ENCODE data around the gene VCAN.

Gene VCAN

DNA sequence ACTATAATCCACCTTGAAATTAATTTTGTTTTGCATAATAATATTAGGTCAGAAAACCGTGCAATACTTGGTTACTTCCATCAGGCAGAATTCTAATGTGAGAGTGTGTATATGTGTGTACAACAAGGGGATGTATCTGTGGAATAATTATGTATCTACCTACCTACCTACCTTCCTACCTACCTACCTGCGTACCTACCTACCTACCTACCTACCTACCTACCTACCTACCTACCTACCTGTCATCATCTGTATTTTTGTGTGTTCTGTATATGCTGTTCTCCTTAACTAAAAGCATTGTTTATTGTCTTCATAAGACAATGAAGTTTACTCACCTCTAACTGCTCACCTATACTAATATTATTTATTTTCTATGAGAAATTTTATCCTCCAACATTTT, 52.8 kb downstream of the VCAN start:
- Histone ChIP-seq H3K9me3 (ENCODE audit: control insufficient read depth, insufficient read depth, low read length) (no peaks in the 10 kb centered on the region), H3K36me3 (ENCODE audit: control insufficient read depth, insufficient read depth, low read length) (peaks cover 8% of the 10 kb centered on the region), H3K27me3 (ENCODE audit: control insufficient read depth, insufficient read depth, low read length) (no peaks in the 10 kb centered on the region), H3K4me3 (ENCODE audit: low read depth, low read length) (no peak overlapping the region), H3K9ac (ENCODE audit: low read depth, low read length) (no peak overlapping the region), H3K4me1 (ENCODE audit: control insufficient read depth, insufficient read depth, low read length) (no peaks in the 10 kb centered on the region)

DNA sequence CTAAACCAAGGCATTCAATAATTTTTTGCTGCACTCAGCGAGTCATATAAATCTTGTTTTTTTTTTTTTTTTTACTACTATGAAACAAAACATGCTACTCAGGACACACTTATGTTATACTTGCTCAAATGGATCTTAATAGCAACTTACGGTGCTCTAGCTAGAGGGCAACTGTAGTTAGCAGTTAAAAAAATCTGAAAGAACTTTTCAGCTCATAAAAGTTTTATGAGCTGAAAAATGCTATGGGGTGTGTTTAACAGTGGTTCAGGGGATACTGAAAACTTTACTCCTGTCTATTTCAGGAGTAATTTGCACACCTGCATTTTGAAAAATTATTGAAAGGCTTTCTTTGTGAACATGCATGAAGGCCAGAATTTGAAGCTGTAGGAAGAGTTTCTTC, 53.4 kb downstream of the VCAN start:
- peaks cover 2% of the 10 kb centered on the region for H3K36me3 ChIP-seq (ENCODE audit: control insufficient read depth, insufficient read depth, low read length)
- no peaks in the 10 kb centered on the region for H3K9me3 ChIP-seq (ENCODE audit: control insufficient read depth, insufficient read depth, low read length)

DNA sequence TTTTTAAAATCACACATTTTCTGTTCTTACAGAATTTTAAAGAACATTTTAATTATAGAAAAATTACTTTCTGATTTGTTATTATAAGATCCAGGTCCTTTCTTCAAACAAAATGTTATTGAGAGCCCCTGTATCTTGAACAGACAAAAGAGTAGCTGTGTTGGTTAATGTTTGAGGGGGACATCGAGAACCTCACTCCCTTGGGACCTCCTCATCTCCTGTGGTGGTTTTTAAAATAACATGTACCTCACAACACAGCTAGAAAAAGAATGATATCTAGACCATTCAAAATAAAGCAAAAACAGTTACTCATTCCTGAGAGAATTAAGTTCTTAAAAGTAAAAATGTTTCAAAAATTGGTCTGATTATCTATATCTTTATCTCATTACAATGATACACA, 54.7 kb downstream of the VCAN start:
- no peaks in the 10 kb centered on the region for H3K27me3 ChIP-seq (ENCODE audit: control insufficient read depth, insufficient read depth, low read length)
- H3K4me1 ChIP-seq (ENCODE audit: control insufficient read depth, insufficient read depth, low read length), result no peaks in the 10 kb centered on the region
- H3K36me3 ChIP-seq (ENCODE audit: control insufficient read depth, insufficient read depth, low read length), result no peaks in the 10 kb centered on the region
- H3K4me3 ChIP-seq (ENCODE audit: low read depth, low read length), result no peak overlapping the region
- H3K9me3 ChIP-seq (ENCODE audit: control insufficient read depth, insufficient read depth, low read length), result no peaks in the 10 kb centered on the region
- H3K9ac ChIP-seq (ENCODE audit: low read depth, low read length), result no peak overlapping the region

More for the DNA sequence above, 53.4 kb downstream of the VCAN start:
- Histone ChIP-seq H3K27me3 (ENCODE audit: control insufficient read depth, insufficient read depth, low read length) (no peaks in the 10 kb centered on the region), H3K4me3 (ENCODE audit: low read depth, low read length) (no peak overlapping the region), H3K4me1 (ENCODE audit: control insufficient read depth, insufficient read depth, low read length) (no peaks in the 10 kb centered on the region), H3K9ac (ENCODE audit: low read depth, low read length) (no peak overlapping the region)

DNA sequence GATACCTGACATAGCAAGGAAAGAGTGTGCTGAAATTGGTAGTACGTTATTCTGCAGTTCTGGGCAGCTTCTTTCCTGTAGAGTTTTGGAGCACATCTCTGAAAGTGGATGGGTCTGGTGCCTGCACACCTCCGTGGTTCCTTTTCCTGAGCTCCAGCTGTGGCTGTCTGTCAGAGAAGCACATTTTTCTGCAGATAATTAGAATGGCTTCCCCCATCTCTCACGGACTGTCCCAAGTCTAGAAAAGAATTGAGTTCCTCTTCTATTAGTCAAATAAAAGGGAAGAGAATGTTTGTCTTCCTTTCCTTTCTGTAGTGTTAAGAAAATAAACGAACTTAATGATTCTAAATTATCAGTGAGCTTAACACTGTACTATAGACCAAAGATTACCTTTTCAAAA, 55.7 kb downstream of the VCAN start:
- H3K9ac ChIP-seq (ENCODE audit: low read depth, low read length), result no peak overlapping the region
- H3K36me3 ChIP-seq (ENCODE audit: control insufficient read depth, insufficient read depth, low read length), result no peaks in the 10 kb centered on the region
- H3K4me3 ChIP-seq (ENCODE audit: low read depth, low read length), result no peak overlapping the region
- H3K27me3 ChIP-seq (ENCODE audit: control insufficient read depth, insufficient read depth, low read length), result no peaks in the 10 kb centered on the region
- no peaks in the 10 kb centered on the region for H3K9me3 ChIP-seq (ENCODE audit: control insufficient read depth, insufficient read depth, low read length)
- no peaks in the 10 kb centered on the region for H3K4me1 ChIP-seq (ENCODE audit: control insufficient read depth, insufficient read depth, low read length)

DNA sequence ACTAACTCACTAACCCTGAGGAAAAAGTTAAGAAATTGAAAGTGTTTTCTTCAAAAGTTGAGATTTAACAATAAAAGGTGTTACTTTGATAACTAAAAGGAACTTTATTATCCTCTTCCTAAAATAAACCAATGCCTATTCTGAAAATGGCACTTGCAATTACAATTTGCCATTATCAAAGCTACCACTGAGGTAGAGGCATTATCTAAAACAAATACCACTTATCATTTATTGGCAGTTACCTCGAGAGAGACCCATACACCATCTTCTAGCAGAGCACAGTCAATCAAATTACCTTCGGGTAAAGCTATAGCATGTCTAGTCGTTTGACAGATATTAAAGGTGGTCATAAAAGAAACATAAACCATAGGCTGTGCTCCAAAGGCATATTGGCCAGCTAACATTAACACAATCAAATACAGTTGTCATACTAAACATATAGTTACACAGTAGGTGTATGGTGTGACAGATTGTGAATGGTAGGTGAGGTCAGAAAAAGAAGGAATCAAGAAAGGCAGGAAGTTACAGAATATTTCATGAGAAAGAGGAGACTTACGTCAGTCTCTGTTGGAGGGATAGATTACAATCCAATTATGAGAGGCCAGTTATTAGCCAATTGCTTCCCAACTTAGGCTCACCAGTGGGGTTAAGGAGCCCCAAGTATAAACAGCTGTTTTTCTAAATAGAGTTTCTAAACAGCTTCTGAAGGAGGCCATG, 56.3 kb downstream of the VCAN start:
- Histone ChIP-seq H3K9me3 (ENCODE audit: control insufficient read depth, insufficient read depth, low read length) (no peaks in the 10 kb centered on the region), H3K36me3 (ENCODE audit: control insufficient read depth, insufficient read depth, low read length) (no peaks in the 10 kb centered on the region), H3K4me1 (ENCODE audit: control insufficient read depth, insufficient read depth, low read length) (no peaks in the 10 kb centered on the region), H3K9ac (ENCODE audit: low read depth, low read length) (no peak overlapping the region), H3K27me3 (ENCODE audit: control insufficient read depth, insufficient read depth, low read length) (no peaks in the 10 kb centered on the region), H3K4me3 (ENCODE audit: low read depth, low read length) (no peak overlapping the region)

DNA sequence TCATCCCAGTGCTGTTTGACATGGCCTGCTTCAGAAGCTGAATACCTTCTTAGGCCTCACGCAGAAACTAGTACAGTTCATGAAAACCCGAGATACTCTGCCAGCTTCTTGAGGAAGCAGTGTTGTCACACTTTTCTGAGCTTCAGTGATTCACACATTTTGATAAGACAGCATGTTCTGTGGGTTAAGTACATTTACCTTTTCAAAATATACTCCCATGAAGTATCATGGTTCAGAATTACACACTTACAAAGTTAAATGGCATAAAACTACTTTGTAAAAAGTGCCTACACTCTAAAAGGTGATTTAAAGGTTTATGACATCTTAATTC, 56.9 kb downstream of the VCAN start:
- Histone ChIP-seq H3K4me3 (ENCODE audit: low read depth, low read length) (no peak overlapping the region), H3K4me1 (ENCODE audit: control insufficient read depth, insufficient read depth, low read length) (no peaks in the 10 kb centered on the region), H3K9ac (ENCODE audit: low read depth, low read length) (no peak overlapping the region), H3K9me3 (ENCODE audit: control insufficient read depth, insufficient read depth, low read length) (no peaks in the 10 kb centered on the region), H3K27me3 (ENCODE audit: control insufficient read depth, insufficient read depth, low read length) (no peaks in the 10 kb centered on the region), H3K36me3 (ENCODE audit: control insufficient read depth, insufficient read depth, low read length) (no peaks in the 10 kb centered on the region)

DNA sequence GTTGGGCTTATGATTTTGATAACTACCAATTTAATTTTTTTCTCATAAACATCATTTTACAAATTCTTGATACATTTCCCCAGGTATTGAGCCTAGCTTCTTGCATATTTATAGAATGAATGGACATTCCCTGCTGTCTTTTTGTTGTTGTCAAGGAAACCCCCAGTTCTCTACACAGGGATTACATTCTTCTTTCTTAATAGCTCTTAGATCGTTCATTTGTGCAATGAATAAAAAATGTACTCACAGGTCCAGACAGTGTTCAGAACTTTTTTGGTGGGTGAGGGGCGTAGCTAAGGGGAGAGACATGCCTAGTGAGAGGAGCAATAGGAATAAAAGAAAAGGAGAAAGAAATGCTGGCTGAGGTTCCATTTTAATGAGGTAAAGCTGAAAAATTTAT, 58.6 kb downstream of the VCAN start:
- Histone ChIP-seq H3K4me1 (ENCODE audit: control insufficient read depth, insufficient read depth, low read length) (no peaks in the 10 kb centered on the region), H3K36me3 (ENCODE audit: control insufficient read depth, insufficient read depth, low read length) (no peaks in the 10 kb centered on the region)

DNA sequence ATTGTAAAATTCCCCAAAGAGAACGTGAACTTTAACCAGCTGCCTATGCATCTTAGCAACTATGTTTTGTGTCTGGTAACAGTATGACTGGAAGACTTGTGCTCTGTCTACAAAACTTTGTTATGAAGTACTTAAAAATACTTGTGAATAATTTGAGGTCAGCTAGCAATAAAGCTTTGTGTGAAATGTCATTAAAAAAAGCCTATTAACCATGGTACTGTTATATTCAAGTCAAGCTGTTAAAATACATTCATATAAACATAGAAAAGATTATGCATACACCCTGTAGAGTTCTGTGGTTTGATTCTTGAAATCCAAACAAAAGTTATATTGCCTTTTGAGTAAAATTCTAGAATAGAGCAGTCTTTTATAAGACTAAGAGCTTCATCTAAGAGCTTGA, 60.1 kb downstream of the VCAN start:
- Histone ChIP-seq H3K36me3 (ENCODE audit: control insufficient read depth, insufficient read depth, low read length) (no peaks in the 10 kb centered on the region), H3K4me3 (ENCODE audit: low read depth, low read length) (no peak overlapping the region), H3K9ac (ENCODE audit: low read depth, low read length) (no peak overlapping the region), H3K27me3 (ENCODE audit: control insufficient read depth, insufficient read depth, low read length) (no peaks in the 10 kb centered on the region), H3K4me1 (ENCODE audit: control insufficient read depth, insufficient read depth, low read length) (no peaks in the 10 kb centered on the region), H3K9me3 (ENCODE audit: control insufficient read depth, insufficient read depth, low read length) (no peaks in the 10 kb centered on the region)

More for the DNA sequence above, 58.6 kb downstream of the VCAN start:
- Histone ChIP-seq H3K9ac (ENCODE audit: low read depth, low read length) (no peak overlapping the region), H3K4me3 (ENCODE audit: low read depth, low read length) (no peak overlapping the region), H3K9me3 (ENCODE audit: control insufficient read depth, insufficient read depth, low read length) (no peaks in the 10 kb centered on the region), H3K27me3 (ENCODE audit: control insufficient read depth, insufficient read depth, low read length) (no peaks in the 10 kb centered on the region)

DNA sequence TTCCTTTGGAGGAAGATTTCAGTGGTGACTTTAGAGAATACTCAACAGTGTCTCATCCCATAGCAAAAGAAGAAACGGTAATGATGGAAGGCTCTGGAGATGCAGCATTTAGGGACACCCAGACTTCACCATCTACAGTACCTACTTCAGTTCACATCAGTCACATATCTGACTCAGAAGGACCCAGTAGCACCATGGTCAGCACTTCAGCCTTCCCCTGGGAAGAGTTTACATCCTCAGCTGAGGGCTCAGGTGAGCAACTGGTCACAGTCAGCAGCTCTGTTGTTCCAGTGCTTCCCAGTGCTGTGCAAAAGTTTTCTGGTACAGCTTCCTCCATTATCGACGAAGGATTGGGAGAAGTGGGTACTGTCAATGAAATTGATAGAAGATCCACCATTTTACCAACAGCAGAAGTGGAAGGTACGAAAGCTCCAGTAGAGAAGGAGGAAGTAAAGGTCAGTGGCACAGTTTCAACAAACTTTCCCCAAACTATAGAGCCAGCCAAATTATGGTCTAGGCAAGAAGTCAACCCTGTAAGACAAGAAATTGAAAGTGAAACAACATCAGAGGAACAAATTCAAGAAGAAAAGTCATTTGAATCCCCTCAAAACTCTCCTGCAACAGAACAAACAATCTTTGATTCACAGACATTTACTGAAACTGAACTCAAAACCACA, 67.4 kb downstream of the VCAN start:
- no peaks in the 10 kb centered on the region for H3K9me3 ChIP-seq (ENCODE audit: control insufficient read depth, insufficient read depth, low read length)
- no peak overlapping the region for H3K9ac ChIP-seq (ENCODE audit: low read depth, low read length)
- H3K36me3 ChIP-seq (ENCODE audit: control insufficient read depth, insufficient read depth, low read length), result peaks cover 18% of the 10 kb centered on the region
- H3K4me3 ChIP-seq (ENCODE audit: low read depth, low read length), result no peak overlapping the region
- no peaks in the 10 kb centered on the region for H3K4me1 ChIP-seq (ENCODE audit: control insufficient read depth, insufficient read depth, low read length)
- no peaks in the 10 kb centered on the region for H3K27me3 ChIP-seq (ENCODE audit: control insufficient read depth, insufficient read depth, low read length)

DNA sequence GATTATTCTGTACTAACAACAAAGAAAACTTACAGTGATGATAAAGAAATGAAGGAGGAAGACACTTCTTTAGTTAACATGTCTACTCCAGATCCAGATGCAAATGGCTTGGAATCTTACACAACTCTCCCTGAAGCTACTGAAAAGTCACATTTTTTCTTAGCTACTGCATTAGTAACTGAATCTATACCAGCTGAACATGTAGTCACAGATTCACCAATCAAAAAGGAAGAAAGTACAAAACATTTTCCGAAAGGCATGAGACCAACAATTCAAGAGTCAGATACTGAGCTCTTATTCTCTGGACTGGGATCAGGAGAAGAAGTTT, 67.9 kb downstream of the VCAN start:
- Histone ChIP-seq H3K9me3 (ENCODE audit: control insufficient read depth, insufficient read depth, low read length) (no peaks in the 10 kb centered on the region), H3K4me1 (ENCODE audit: control insufficient read depth, insufficient read depth, low read length) (no peaks in the 10 kb centered on the region), H3K4me3 (ENCODE audit: low read depth, low read length) (no peak overlapping the region), H3K27me3 (ENCODE audit: control insufficient read depth, insufficient read depth, low read length) (no peaks in the 10 kb centered on the region), H3K9ac (ENCODE audit: low read depth, low read length) (no peak overlapping the region), H3K36me3 (ENCODE audit: control insufficient read depth, insufficient read depth, low read length) (peaks cover 18% of the 10 kb centered on the region)

DNA sequence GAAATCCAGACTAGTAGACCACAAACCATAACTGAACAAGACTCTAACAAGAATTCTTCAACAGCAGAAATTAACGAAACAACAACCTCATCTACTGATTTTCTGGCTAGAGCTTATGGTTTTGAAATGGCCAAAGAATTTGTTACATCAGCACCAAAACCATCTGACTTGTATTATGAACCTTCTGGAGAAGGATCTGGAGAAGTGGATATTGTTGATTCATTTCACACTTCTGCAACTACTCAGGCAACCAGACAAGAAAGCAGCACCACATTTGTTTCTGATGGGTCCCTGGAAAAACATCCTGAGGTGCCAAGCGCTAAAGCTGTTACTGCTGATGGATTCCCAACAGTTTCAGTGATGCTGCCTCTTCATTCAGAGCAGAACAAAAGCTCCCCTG, 68.6 kb downstream of the VCAN start:
- Histone ChIP-seq H3K9me3 (ENCODE audit: control insufficient read depth, insufficient read depth, low read length) (no peaks in the 10 kb centered on the region), H3K4me3 (ENCODE audit: low read depth, low read length) (no peak overlapping the region), H3K9ac (ENCODE audit: low read depth, low read length) (no peak overlapping the region), H3K27me3 (ENCODE audit: control insufficient read depth, insufficient read depth, low read length) (no peaks in the 10 kb centered on the region), H3K4me1 (ENCODE audit: control insufficient read depth, insufficient read depth, low read length) (no peaks in the 10 kb centered on the region), H3K36me3 (ENCODE audit: control insufficient read depth, insufficient read depth, low read length) (peaks cover 18% of the 10 kb centered on the region)

DNA sequence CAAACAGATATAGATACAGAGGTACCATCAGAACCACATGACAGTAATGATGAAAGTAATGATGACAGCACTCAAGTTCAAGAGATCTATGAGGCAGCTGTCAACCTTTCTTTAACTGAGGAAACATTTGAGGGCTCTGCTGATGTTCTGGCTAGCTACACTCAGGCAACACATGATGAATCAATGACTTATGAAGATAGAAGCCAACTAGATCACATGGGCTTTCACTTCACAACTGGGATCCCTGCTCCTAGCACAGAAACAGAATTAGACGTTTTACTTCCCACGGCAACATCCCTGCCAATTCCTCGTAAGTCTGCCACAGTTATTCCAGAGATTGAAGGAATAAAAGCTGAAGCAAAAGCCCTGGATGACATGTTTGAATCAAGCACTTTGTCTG, 69.2 kb downstream of the VCAN start:
- Histone ChIP-seq H3K9ac (ENCODE audit: low read depth, low read length) (no peak overlapping the region), H3K4me3 (ENCODE audit: low read depth, low read length) (no peak overlapping the region), H3K9me3 (ENCODE audit: control insufficient read depth, insufficient read depth, low read length) (no peaks in the 10 kb centered on the region), H3K4me1 (ENCODE audit: control insufficient read depth, insufficient read depth, low read length) (no peaks in the 10 kb centered on the region), H3K27me3 (ENCODE audit: control insufficient read depth, insufficient read depth, low read length) (no peaks in the 10 kb centered on the region), H3K36me3 (ENCODE audit: control insufficient read depth, insufficient read depth, low read length) (peaks cover 18% of the 10 kb centered on the region)
